AG20443 (cell line): ENCODE measurements around the gene MTURN.
A peak's percentile ranks its signal among the peaks of the same experiment; 100 is the strongest.

ENCODE experiments used
- DNase-seq: peaks from one replicate; pipeline ENCODE4 v3.0.0; 2012; ENCODE audit warnings: low spot score, mixed read lengths

Gene MTURN

GRCh38 chr7:30136117-30136731, 1.4 kb downstream of the MTURN start:
- DNase-seq, result no peak

GRCh38 chr7:30136743-30137485, 2.1 kb downstream of the MTURN start:
- no peak for DNase-seq

- no peak for DNase-seq
Observed at GRCh38 chr7:30139836-30140384, 5.1 kb downstream of the MTURN start.

- no peak for DNase-seq
Observed at GRCh38 chr7:30140456-30140855, 5.7 kb downstream of the MTURN start.

GRCh38 chr7:30142710-30143109, 7.9 kb downstream of the MTURN start:
- DNase-seq, result peak; percentile 89

GRCh38 chr7:30143748-30144251, 9.0 kb downstream of the MTURN start:
- no peak for DNase-seq

- no peak for DNase-seq
Observed at GRCh38 chr7:30144657-30145306, 10.0 kb downstream of the MTURN start.

GRCh38 chr7:30145426-30145970, 10.7 kb downstream of the MTURN start:
- DNase-seq, result no peak

GRCh38 chr7:30146127-30146612, 11.4 kb downstream of the MTURN start:
- DNase-seq, result no peak

GRCh38 chr7:30147223-30147622, 12.4 kb downstream of the MTURN start:
- DNase-seq, result no peak

- DNase-seq, result no peak
Observed at GRCh38 chr7:30147785-30148184, 13.0 kb downstream of the MTURN start.

- DNase-seq, result no peak
Observed at GRCh38 chr7:30148426-30148825, 13.6 kb downstream of the MTURN start.

- no peak for DNase-seq
Observed at GRCh38 chr7:30148951-30149459, 14.2 kb downstream of the MTURN start.

- DNase-seq, result no peak
Observed at GRCh38 chr7:30149640-30150272, 15.0 kb downstream of the MTURN start.

GRCh38 chr7:30150711-30151110, 15.9 kb downstream of the MTURN start:
- no peak for DNase-seq

- no peak for DNase-seq
Observed at GRCh38 chr7:30154111-30154587, 19.4 kb downstream of the MTURN start.

GRCh38 chr7:30155481-30155880, 20.7 kb downstream of the MTURN start:
- DNase-seq, result no peak

GRCh38 chr7:30157204-30157603, 22.4 kb downstream of the MTURN start:
- no peak for DNase-seq

- no peak for DNase-seq
Observed at GRCh38 chr7:30159163-30159562, 24.4 kb downstream of the MTURN start.

GRCh38 chr7:30159698-30160143, 24.9 kb downstream of the MTURN start:
- DNase-seq, result peak; percentile 37

- DNase-seq, result no peak
Observed at GRCh38 chr7:30160329-30160728, 25.5 kb downstream of the MTURN start.
